OCI-LY7 (cell line): ENCODE data around the gene DHRS1. TPM values are rescaled to one million over a fixed set of nuclear protein-coding genes. Genes with fewer than 3 reads are reported as not detected.

Experiments
- BruUV-seq: library from RNA; stranded (reverse); fragments of 400-500 nt; replicated peaks from 2 replicates; lab custom pipeline; 2021; lab: Mats Ljungman, UMichigan
- CTCF ChIA-PET: fragments of 300-600 bp; sonication (Branson Sonifier 250); formaldehyde crosslinking; loops from one replicate; lab custom pipeline; 2022; ENCODE audit warnings: antibody characterized with exemption; ENCODE audit not compliant: unreplicated experiment; lab: Charles Lee
- POLR2A ChIA-PET: fragments of 300-600 bp; sonication (Branson Sonifier 250); formaldehyde crosslinking; loops from one replicate; lab custom pipeline; 2022; ENCODE audit warnings: antibody characterized with exemption; lab: Charles Lee
- DNase-seq: peaks from one replicate; pipeline ENCODE4 v3.0.0-alpha.2; 2015; ENCODE audit warnings: low spot score
- H2AFZ ChIP-seq: fragments of 200-600 bp; sonication (generic), shearing (Covaris generic); 2 replicates; pipeline ENCODE4 v1.6.1; 2014; ENCODE audit warnings: mild to moderate bottlenecking, antibody characterized with exemption, low read length, moderate library complexity
- H3K27ac ChIP-seq: fragments of 200-600 bp; sonication (generic); 2 replicates; pipeline ENCODE4 v1.5.1; 2014; ENCODE audit warnings: mixed run types, low read depth, mild to moderate bottlenecking, moderate library complexity, low read length, inconsistent platforms; ENCODE audit not compliant: poor library complexity, severe bottlenecking
- H3K36me3 ChIP-seq: fragments of 200-600 bp; sonication (generic); 2 replicates; pipeline ENCODE4 v1.6.1; 2014; ENCODE audit warnings: mild to moderate bottlenecking, antibody characterized with exemption, low read length, moderate library complexity, mixed read lengths; ENCODE audit not compliant: insufficient read depth
- H3K4me1 ChIP-seq: fragments of 200-600 bp; sonication (generic); 2 replicates; pipeline ENCODE4 v1.5.1; 2014; ENCODE audit warnings: mild to moderate bottlenecking, low read length; ENCODE audit not compliant: insufficient read depth, poor library complexity, severe bottlenecking
- H3K4me2 ChIP-seq: fragments of 200-600 bp; sonication (generic); 2 replicates; pipeline ENCODE4 v1.6.1; 2014; ENCODE audit warnings: mild to moderate bottlenecking, low read length
- H3K4me3 ChIP-seq: fragments of 200-600 bp; sonication (generic); 2 replicates; pipeline ENCODE4 v1.5.1; 2014; ENCODE audit warnings: mild to moderate bottlenecking, low read depth, low read length; ENCODE audit not compliant: poor library complexity, severe bottlenecking
- H3K79me2 ChIP-seq: fragments of 200-600 bp; sonication (generic); 2 replicates; pipeline ENCODE4 v1.6.1; 2016; ENCODE audit warnings: low read depth, mild to moderate bottlenecking, low read length, moderate library complexity, mixed read lengths; ENCODE audit not compliant: insufficient read depth
- H3K9me2 ChIP-seq: fragments of 200-600 bp; sonication (generic); 2 replicates; pipeline ENCODE4 v1.6.1; 2016; ENCODE audit warnings: mild to moderate bottlenecking, low read length, mixed read lengths; ENCODE audit not compliant: insufficient read depth
- H3K9me3 ChIP-seq: fragments of 200-600 bp; sonication (generic); 2 replicates; pipeline ENCODE4 v1.6.1; 2014; ENCODE audit warnings: mild to moderate bottlenecking, mixed run types, low read length, mixed read lengths
- H4K20me1 ChIP-seq: fragments of 200-600 bp; sonication (generic); 2 replicates; pipeline ENCODE4 v1.6.1; 2014; ENCODE audit warnings: mild to moderate bottlenecking, antibody characterized with exemption, low read length, moderate library complexity, mixed read lengths; ENCODE audit not compliant: insufficient read depth
- CTCF ChIP-seq: fragments of 200-600 bp; sonication (generic); conservative IDR thresholded peaks from 2 replicates; pipeline ENCODE4 v1.5.1; 2014; ENCODE audit warnings: mild to moderate bottlenecking, antibody characterized with exemption, low read length, moderate library complexity, mixed read lengths
- EZH2phosphoT487 ChIP-seq: fragments of 200-600 bp; sonication (generic); IDR thresholded peaks from 2 replicates; pipeline ENCODE4 v1.6.1; 2018; ENCODE audit warnings: low read depth, borderline replicate concordance, mild to moderate bottlenecking, mixed run types, antibody characterized with exemption, low read length, moderate library complexity, mixed read lengths
- intact Hi-C: fragments of 100-400 bp; cut with micrococcal nuclease; formaldehyde crosslinking; loops from one replicate; pipeline ENCODE4 v1.10.0; 2022; ENCODE audit not compliant: unreplicated experiment
- total RNA-seq, 2 experiments: library from RNA; depleted of rRNA in 1 of 2; stranded (reverse); fragments of >200 nt in 1 of 2; shearing (Covaris generic) in 1 of 2; gene quantifications; 2 replicates each; pipeline ENCODE4 v1.2.3, GENCODE V29; 2014 to 2022

Gene DHRS1
- total RNA-seq, 2 experiments from 2014 or later = 27.4 to 34.9 TPM

GRCh38 chr14:24254630-24255392 is 44.8 kb downstream of the DHRS1 start:
- no peak for DNase-seq
- BruUV-seq = no TSS peak
- CTCF ChIA-PET = no interaction called here
- Histone ChIP-seq H3K4me1 (no peaks in the 10 kb centered on the region), H3K36me3 (no peaks in the 10 kb centered on the region), H4K20me1 (no peaks in the 10 kb centered on the region), H3K9me3 (no peaks in the 10 kb centered on the region), H3K4me3 (no peak overlapping the region), H3K79me2 (no peaks in the 10 kb centered on the region), H2AFZ (no peak overlapping the region), H3K27ac (no peak overlapping the region), H3K4me2 (no peak overlapping the region), H3K9me2 (no peaks in the 10 kb centered on the region)
- POLR2A ChIA-PET = interaction anchor here (1.4 kb wide), 1 partner anchor 12 kb away, joined by 3 read pairs; the partner anchor contains the start of gene TINF2
- intact Hi-C loops = no loop called here
- no peak for TF ChIP-seq CTCF
- TF ChIP-seq EZH2phosphoT487 = no peak

DNA sequence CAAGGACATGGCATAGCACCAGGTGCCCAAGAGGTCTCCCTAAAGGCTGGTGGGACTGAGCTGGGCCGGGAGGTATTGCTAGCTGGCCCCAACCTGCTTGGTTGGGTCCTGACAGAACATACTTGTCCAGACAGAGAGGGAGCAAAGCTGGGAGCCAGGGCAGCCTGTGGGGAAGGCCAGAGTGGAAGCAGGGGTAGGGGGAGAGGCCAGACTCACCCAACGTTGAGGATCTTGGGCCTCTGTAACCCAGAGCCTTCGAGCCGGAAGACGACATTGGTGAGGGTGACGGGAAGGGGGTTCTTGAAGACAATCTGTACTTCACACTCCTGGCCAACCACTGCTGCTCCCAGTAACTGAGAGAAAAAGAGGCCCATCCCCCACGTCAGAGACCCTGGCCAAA is 45.6 kb downstream of the DHRS1 start:
- intact Hi-C loops = no loop called here
- BruUV-seq = no TSS peak
- no peaks in the 10 kb centered on the region for H3K4me1 ChIP-seq
- DNase-seq = no peak
- no peaks in the 10 kb centered on the region for H3K9me3 ChIP-seq
- no peak overlapping the region for H3K4me3 ChIP-seq
- H3K4me2 ChIP-seq = no peak overlapping the region
- TF ChIP-seq EZH2phosphoT487 (no peak), CTCF (no peak)
- no peaks in the 10 kb centered on the region for H3K9me2 ChIP-seq
- ChIA-PET CTCF (no interaction called here), POLR2A (no interaction called here)
- no peaks in the 10 kb centered on the region for H3K36me3 ChIP-seq
- no peak overlapping the region for H3K27ac ChIP-seq
- H2AFZ ChIP-seq = no peak overlapping the region
- no peaks in the 10 kb centered on the region for H4K20me1 ChIP-seq
- no peaks in the 10 kb centered on the region for H3K79me2 ChIP-seq

DNA sequence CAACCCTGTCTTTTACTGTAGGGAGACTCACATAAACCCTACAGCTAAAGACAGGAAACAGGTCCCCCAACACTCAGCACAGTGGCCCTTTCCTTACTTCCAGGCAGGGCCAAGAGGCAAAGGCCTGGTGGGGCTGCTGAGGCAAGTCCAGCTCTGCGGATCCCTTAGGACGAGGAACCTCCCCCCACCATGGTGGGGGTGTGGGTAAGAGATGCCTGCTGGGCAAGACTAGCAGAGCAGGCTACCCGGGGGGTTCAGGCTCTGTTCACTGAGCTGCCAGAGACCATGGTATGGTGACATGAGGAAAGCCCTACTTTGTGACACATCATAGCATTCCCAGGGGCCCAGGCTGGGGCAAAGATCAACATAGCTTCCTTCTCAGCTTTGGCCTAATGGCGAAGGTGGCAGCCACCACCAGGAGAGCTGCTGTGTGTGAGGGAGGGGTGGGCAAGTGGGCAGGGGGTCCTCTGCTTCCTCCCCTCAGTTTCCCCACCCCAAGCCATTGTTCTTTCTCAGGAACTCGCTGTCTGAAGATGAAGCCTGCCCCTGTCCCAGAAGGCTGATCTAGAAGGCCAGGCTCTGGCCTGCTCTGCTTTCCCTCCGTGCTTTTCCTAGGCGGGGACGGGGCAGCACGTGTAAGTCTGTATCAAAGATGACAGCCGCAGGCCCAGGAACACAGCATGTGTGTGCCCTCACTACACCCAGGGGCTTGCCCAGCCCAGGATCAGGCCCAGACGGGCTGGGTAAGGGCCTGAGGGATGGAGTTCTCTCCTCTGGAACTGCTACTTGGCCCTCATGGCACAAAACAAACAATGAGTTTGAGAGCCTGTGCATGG is 47.1 kb downstream of the DHRS1 start:
- H3K4me3 ChIP-seq = no peak overlapping the region
- no peak for DNase-seq
- no peaks in the 10 kb centered on the region for H3K4me1 ChIP-seq
- ChIA-PET POLR2A (interaction anchor here (0.6 kb wide), 1 partner anchor 21 kb away, joined by 3 read pairs; no protein-coding TSS in a partner anchor), CTCF (no interaction called here)
- no peak overlapping the region for H3K27ac ChIP-seq
- intact Hi-C loops = no loop called here
- no peaks in the 10 kb centered on the region for H3K79me2 ChIP-seq
- H4K20me1 ChIP-seq = no peaks in the 10 kb centered on the region
- no peaks in the 10 kb centered on the region for H3K36me3 ChIP-seq
- H3K9me3 ChIP-seq = no peaks in the 10 kb centered on the region
- TF ChIP-seq CTCF (no peak), EZH2phosphoT487 (no peak)
- no TSS peak for BruUV-seq
- H3K4me2 ChIP-seq = no peak overlapping the region
- H2AFZ ChIP-seq = no peak overlapping the region
- no peaks in the 10 kb centered on the region for H3K9me2 ChIP-seq
